NB4 (cell line): ENCODE data around the gene LRIF1.

Experiments used
- CTCF ChIP-seq: IDR thresholded peaks from one replicate; pipeline ENCODE4 v1.5.1; 2012; ENCODE audit warnings: low read depth, low read length
- MAX ChIP-seq: IDR thresholded peaks from 2 replicates; pipeline ENCODE4 v1.6.1; 2011; ENCODE audit warnings: low read depth, low read length

GRCh38 chr1:110976089-110976488 lies 12.4 kb upstream of the LRIF1 start:
- TF ChIP-seq MAX: no peak
- no peak for TF ChIP-seq CTCF
